Upper lobe of left lung (tissue), 6 donors: ENCODE data around the gene CCDC40. TPM values are rescaled to one million over a fixed set of nuclear protein-coding genes. Genes with fewer than 3 reads are reported as not detected.

Experiments used
- ATAC-seq, 2 donors: fragments of 200-7000 bp; cut with Tn5 transposase; one replicate each; pipeline ENCODE4 v1.9.1; 2022; ENCODE audit warnings: mild to moderate bottlenecking in 2 of 2, moderate library complexity in 2 of 2; ENCODE audit not compliant: low FRiP score in 2 of 2
- DNase-seq, 2 donors: peaks; one replicate each; pipeline ENCODE4 v3.0.0-alpha.2; 2019 to 2020
- H3K27ac ChIP-seq, 4 donors: fragments of 200-600 bp; sonication (generic); one replicate each; pipeline ENCODE4 v1.5.1; 2016 to 2019
- H3K27me3 ChIP-seq, 4 donors: fragments of 200-600 bp; sonication (generic); one replicate each; pipeline ENCODE4 v1.5.1; 2017 to 2019
- H3K36me3 ChIP-seq, 4 donors: fragments of 200-600 bp; sonication (generic); one replicate each; pipeline ENCODE4 v1.5.1; 2016 to 2019
- H3K4me1 ChIP-seq, 4 donors: fragments of 200-600 bp; sonication (generic); one replicate each; pipeline ENCODE4 v1.5.1; 2018 to 2019
- H3K4me3 ChIP-seq, 4 donors: fragments of 200-600 bp; sonication (generic); one replicate each; pipeline ENCODE4 v1.5.1; 2017 to 2019; ENCODE audit warnings: mild to moderate bottlenecking in 2 of 4, moderate library complexity in 1 of 4
- H3K9me3 ChIP-seq, 4 donors: fragments of 200-600 bp; sonication (generic); one replicate each; pipeline ENCODE4 v1.5.1; 2018 to 2019
- EP300 ChIP-seq, 4 donors: sonication (generic); formaldehyde crosslinking; IDR thresholded peaks; one replicate each; pipeline ENCODE4 v1.5.1; 2017; ENCODE audit warnings: antibody characterized with exemption in 4 of 4, control low read depth in 2 of 4
- POLR2A ChIP-seq, 4 donors: fragments of 450-650 bp; IDR thresholded peaks; one replicate each; pipeline ENCODE4 v1.5.1; 2016 to 2017; ENCODE audit warnings: antibody characterized with exemption in 4 of 4, mild to moderate bottlenecking in 2 of 4
- POLR2AphosphoS5 ChIP-seq, 2 donors: sonication (generic); formaldehyde crosslinking; IDR thresholded peaks; one replicate each; pipeline ENCODE4 v1.5.1; 2017; ENCODE audit warnings: antibody characterized with exemption in 2 of 2
- WGBS, 2 donors: methylation state at CpG; one replicate each; pipeline ENCODE4 v1.1.5; 2017 to 2018; 5-methylcytosine and 5-hydroxymethylcytosine counted together
- total RNA-seq, 6 donors: library from RNA; depleted of rRNA in 4 of 6; stranded (reverse); fragments of >200 nt in 4 of 6; gene quantifications; one replicate each; pipeline versions ENCODE4 v1.1.0 to v1.2.1, GENCODE V29; 2016 to 2021
- TF ChIP-seq, protein P1 (sequence below), 6 experiments: fragments of 450-650 bp in 4 of 6; fragments of 200-600 bp in 2 of 6; sonication (generic) in 2 of 6; IDR thresholded peaks; one replicate each; pipeline ENCODE4 v1.5.1; 2016 to 2019; ENCODE audit warnings: antibody characterized with exemption in 6 of 6
- donor health status: DM: no; HTN: no; CAD: no; lungs with moderate emphysema.
- donor health status: DM: no; HTN: yes; CAD: no; lungs with severe emphysema.

Gene CCDC40
- total RNA-seq, 6 donors from 2014 or later, result 4.1 to 96.4 (median 24.2) TPM

- Histone ChIP-seq H3K4me3 (peak overlapping the region in 2 of 4 donors; percentile 18 to 23), H3K4me1 (peaks cover 7 to 18% (median 16%) of the 10 kb centered on the region in 4 donors), H3K36me3 (peaks cover 3 to 25% (median 12%) of the 10 kb centered on the region in 4 donors), H3K27ac (no peak overlapping the region), H3K27me3 (no peaks in the 10 kb centered on the region), H3K9me3 (no peaks in the 10 kb centered on the region)
- DNase-seq (peak in 1 of 2 donors; percentile 53), ATAC-seq (peak; percentile 43 to 64)
- TF ChIP-seq, protein P1, sequence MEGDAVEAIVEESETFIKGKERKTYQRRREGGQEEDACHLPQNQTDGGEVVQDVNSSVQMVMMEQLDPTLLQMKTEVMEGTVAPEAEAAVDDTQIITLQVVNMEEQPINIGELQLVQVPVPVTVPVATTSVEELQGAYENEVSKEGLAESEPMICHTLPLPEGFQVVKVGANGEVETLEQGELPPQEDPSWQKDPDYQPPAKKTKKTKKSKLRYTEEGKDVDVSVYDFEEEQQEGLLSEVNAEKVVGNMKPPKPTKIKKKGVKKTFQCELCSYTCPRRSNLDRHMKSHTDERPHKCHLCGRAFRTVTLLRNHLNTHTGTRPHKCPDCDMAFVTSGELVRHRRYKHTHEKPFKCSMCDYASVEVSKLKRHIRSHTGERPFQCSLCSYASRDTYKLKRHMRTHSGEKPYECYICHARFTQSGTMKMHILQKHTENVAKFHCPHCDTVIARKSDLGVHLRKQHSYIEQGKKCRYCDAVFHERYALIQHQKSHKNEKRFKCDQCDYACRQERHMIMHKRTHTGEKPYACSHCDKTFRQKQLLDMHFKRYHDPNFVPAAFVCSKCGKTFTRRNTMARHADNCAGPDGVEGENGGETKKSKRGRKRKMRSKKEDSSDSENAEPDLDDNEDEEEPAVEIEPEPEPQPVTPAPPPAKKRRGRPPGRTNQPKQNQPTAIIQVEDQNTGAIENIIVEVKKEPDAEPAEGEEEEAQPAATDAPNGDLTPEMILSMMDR (IDR thresholded peaks at IDR 0.05), result peak; percentile 87 to 98 (median 91)
- TF ChIP-seq EP300 (IDR thresholded peaks at IDR 0.05), result no peak
- WGBS, 2 donors, result 43 to 44% methylated on average over 20 to 32 of the region's 37 CpGs
Observed at GRCh38 chr17:80005360-80006338, 30.8 kb upstream of the CCDC40 start.

DNA sequence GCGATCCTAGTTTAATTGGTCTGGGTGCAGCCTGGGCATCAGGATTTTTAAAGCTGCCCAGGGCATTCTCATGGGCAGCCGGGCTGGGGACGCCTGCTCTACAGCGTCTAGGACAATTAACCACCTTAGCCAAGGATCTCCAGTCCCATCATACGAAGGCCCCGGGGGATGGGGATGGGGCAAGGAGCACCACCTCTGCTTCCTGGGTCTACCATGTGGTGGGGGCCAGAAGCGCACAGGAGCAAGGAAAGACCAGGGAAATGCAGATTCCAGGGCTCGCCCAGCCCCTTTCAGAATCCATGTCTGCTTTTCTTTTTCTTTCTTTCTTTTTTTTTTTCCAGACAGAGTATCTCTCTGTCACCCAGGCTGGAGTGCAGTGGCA, 30.1 kb upstream of the CCDC40 start:
- Histone ChIP-seq H3K4me1 (peaks cover 7 to 18% (median 16%) of the 10 kb centered on the region in 4 donors), H3K9me3 (no peaks in the 10 kb centered on the region), H3K27ac (no peak overlapping the region), H3K4me3 (peak overlapping the region in 1 of 4 donors; percentile 18), H3K36me3 (peaks cover 3 to 26% (median 13%) of the 10 kb centered on the region in 4 donors), H3K27me3 (no peaks in the 10 kb centered on the region)
- DNase-seq (no peak), ATAC-seq (no peak)
- TF ChIP-seq POLR2AphosphoS5 (IDR thresholded peaks at IDR 0.05), result no peak
- TF ChIP-seq POLR2A (IDR thresholded peaks at IDR 0.05), result no peak
- TF ChIP-seq, protein P1 (IDR thresholded peaks at IDR 0.05), result no peak
- no peak for TF ChIP-seq EP300 (IDR thresholded peaks at IDR 0.05)
- WGBS, 2 donors, result 68 to 69% methylated on average over 8 of the region's 8 CpGs

- no peak overlapping the region for H3K27ac ChIP-seq
- H3K9me3 ChIP-seq, result no peaks in the 10 kb centered on the region
- TF ChIP-seq POLR2A (IDR thresholded peaks at IDR 0.05), result no peak
- TF ChIP-seq EP300 (IDR thresholded peaks at IDR 0.05), result no peak
- TF ChIP-seq, protein P1 (IDR thresholded peaks at IDR 0.05), result no peak
- TF ChIP-seq POLR2AphosphoS5 (IDR thresholded peaks at IDR 0.05), result no peak
- H3K4me1 ChIP-seq, result peaks cover 7 to 18% (median 16%) of the 10 kb centered on the region in 4 donors
- WGBS, 2 donors, result 91 to 94% methylated on average over 14 to 30 of the region's 30 CpGs
- H3K27me3 ChIP-seq, result no peaks in the 10 kb centered on the region
- no peak overlapping the region for H3K4me3 ChIP-seq
- no peak for ATAC-seq
- peak in 1 of 2 donors; percentile 66 for DNase-seq
- H3K36me3 ChIP-seq, result peaks cover 3 to 22% (median 14%) of the 10 kb centered on the region in 4 donors
Observed at GRCh38 chr17:80006811-80007752, 29.4 kb upstream of the CCDC40 start.

GRCh38 chr17:80007939-80008338, 28.5 kb upstream of the CCDC40 start:
- 77 to 83% methylated on average over 10 of the region's 10 CpGs for WGBS, 2 donors

More at GRCh38 chr17:80007939-80008338, 28.5 kb upstream of the CCDC40 start:
- Histone ChIP-seq H3K27me3 (no peaks in the 10 kb centered on the region), H3K4me1 (peaks cover 7 to 18% (median 16%) of the 10 kb centered on the region in 4 donors), H3K4me3 (no peak overlapping the region), H3K27ac (no peak overlapping the region), H3K9me3 (no peaks in the 10 kb centered on the region), H3K36me3 (peaks cover 0 to 25% (median 19%) of the 10 kb centered on the region in 4 donors)
- TF ChIP-seq POLR2A (IDR thresholded peaks at IDR 0.05) (no peak), POLR2AphosphoS5 (IDR thresholded peaks at IDR 0.05) (no peak), EP300 (IDR thresholded peaks at IDR 0.05) (no peak)
- TF ChIP-seq, protein P1 (IDR thresholded peaks at IDR 0.05), result no peak
- DNase-seq, result no peak
- ATAC-seq, result no peak
